ENCODE data around the gene PRKD2. TPM values are rescaled to one million over a fixed set of nuclear protein-coding genes. Genes with fewer than 3 reads are reported as not detected.

The PRKD2 gene
- total RNA-seq, 2 experiments from 2014 or later, result 167 to 177 TPM

- POLR2A ChIA-PET, result no interaction called here
- Mint-ChIP-seq H3K36me3 (ENCODE audit: low read depth) (peaks cover 64% of the 10 kb centered on the region), H3K4me3 (no peak overlapping the region), H3K9me3 (no peaks in the 10 kb centered on the region), H3K27me3 (no peaks in the 10 kb centered on the region), H3K27ac (no peak overlapping the region), H3K4me1 (peaks cover 39% of the 10 kb centered on the region)
- DNase-seq, result no peak
- CTCF ChIA-PET, result no interaction called here
Observed at GRCh38 chr19:46721269-46722003, 4.5 kb upstream of the PRKD2 start.

- ChIA-PET POLR2A (no interaction called here), CTCF (no interaction called here)
- Mint-ChIP-seq H3K9me3 (no peaks in the 10 kb centered on the region), H3K4me1 (peaks cover 39% of the 10 kb centered on the region), H3K36me3 (ENCODE audit: low read depth) (peaks cover 61% of the 10 kb centered on the region), H3K27ac (peak overlapping the region; percentile 5), H3K4me3 (no peak overlapping the region), H3K27me3 (no peaks in the 10 kb centered on the region)
- no peak for DNase-seq
Observed at GRCh38 chr19:46720503-46721239, 3.8 kb upstream of the PRKD2 start.

- Mint-ChIP-seq H3K4me1 (peaks cover 43% of the 10 kb centered on the region), H3K9me3 (no peaks in the 10 kb centered on the region), H3K27me3 (no peaks in the 10 kb centered on the region), H3K4me3 (no peak overlapping the region), H3K36me3 (ENCODE audit: low read depth) (peaks cover 66% of the 10 kb centered on the region), H3K27ac (no peak overlapping the region)
- DNase-seq, result no peak
- CTCF ChIA-PET, result interaction anchor here (0.6 to 1.0 kb wide), 2 partner anchors 9 to 13 kb away, joined by 4 to 6 read pairs; no protein-coding TSS in a partner anchor
- POLR2A ChIA-PET, result no interaction called here
Observed at GRCh38 chr19:46719629-46720502, 3.0 kb upstream of the PRKD2 start.

GRCh38 chr19:46718934-46719622, 2.2 kb upstream of the PRKD2 start:
- no peaks in the 10 kb centered on the region for H3K9me3 Mint-ChIP-seq
- H3K27me3 Mint-ChIP-seq, result no peaks in the 10 kb centered on the region
- H3K27ac Mint-ChIP-seq, result peak overlapping the region; percentile 10
- no peak for DNase-seq
- CTCF ChIA-PET, result interaction anchor here (0.6 to 1.5 kb wide), 4 partner anchors 10 to 15 kb away, joined by 4 to 6 read pairs (median 5); no protein-coding TSS in a partner anchor
- H3K4me1 Mint-ChIP-seq, result peaks cover 43% of the 10 kb centered on the region
- peak overlapping the region; percentile 97 for H3K4me3 Mint-ChIP-seq
- POLR2A ChIA-PET, result interaction anchor here (1.1 to 1.3 kb wide), 4 partner anchors 9 to 118 kb away, joined by 4 to 6 read pairs (median 6); partner anchors contain the start of genes CALM3 and SLC1A5
- H3K36me3 Mint-ChIP-seq (ENCODE audit: low read depth), result peaks cover 62% of the 10 kb centered on the region

GRCh38 chr19:46718157-46718933, 1.4 kb upstream of the PRKD2 start:
- Mint-ChIP-seq H3K36me3 (ENCODE audit: low read depth) (peaks cover 65% of the 10 kb centered on the region), H3K9me3 (no peaks in the 10 kb centered on the region), H3K27ac (peak overlapping the region; percentile 95), H3K4me3 (peak overlapping the region; percentile 97), H3K4me1 (peaks cover 45% of the 10 kb centered on the region), H3K27me3 (no peaks in the 10 kb centered on the region)
- ChIA-PET CTCF (interaction anchor here (0.9 to 1.5 kb wide), 7 partner anchors 10 to 106 kb away, joined by 3 to 11 read pairs (median 5); partner anchors contain the start of gene DACT3), POLR2A (interaction anchor here (0.6 to 1.3 kb wide), 8 partner anchors 10 to 556 kb away, joined by 3 to 6 read pairs (median 4); partner anchors contain the start of genes CALM3, INAFM1 and SLC1A5)
- peak; percentile 80 for DNase-seq

- Mint-ChIP-seq H3K36me3 (ENCODE audit: low read depth) (peaks cover 65% of the 10 kb centered on the region), H3K27ac (peak overlapping the region; percentile 95), H3K9me3 (no peaks in the 10 kb centered on the region), H3K27me3 (no peaks in the 10 kb centered on the region), H3K4me3 (peak overlapping the region; percentile 97), H3K4me1 (peaks cover 44% of the 10 kb centered on the region)
- ChIA-PET POLR2A (interaction anchor here (0.7 to 1.3 kb wide), 7 partner anchors 10 to 557 kb away, joined by 3 to 6 read pairs (median 4); partner anchors contain the start of genes CALM3, INAFM1 and SLC1A5), CTCF (interaction anchor here (0.9 to 1.5 kb wide), 6 partner anchors 11 to 106 kb away, joined by 3 to 11 read pairs (median 5); partner anchors contain the start of gene DACT3)
- no peak for DNase-seq
Observed at GRCh38 chr19:46717716-46718143, 816 bp upstream of the PRKD2 start.

GRCh38 chr19:46716672-46717033, 261 bp downstream of the PRKD2 start:
- peaks cover 65% of the 10 kb centered on the region for H3K36me3 Mint-ChIP-seq (ENCODE audit: low read depth)
- ChIA-PET POLR2A (interaction anchor here (1.0 to 5.1 kb wide), 6 partner anchors 11 to 194 kb away, joined by 3 to 40 read pairs (median 20); partner anchors contain the start of gene CALM3), CTCF (interaction anchor here (1.0 to 5.6 kb wide), 2 partner anchors 13 to 55 kb away, joined by 3 to 50 read pairs; no protein-coding TSS in a partner anchor)

GRCh38 chr19:46715975-46716671, 791 bp downstream of the PRKD2 start:
- H3K9me3 Mint-ChIP-seq, result no peaks in the 10 kb centered on the region
- CTCF ChIA-PET, result interaction anchor here (0.6 to 5.6 kb wide), 6 partner anchors 12 to 528 kb away, joined by 3 to 50 read pairs (median 5); no protein-coding TSS in a partner anchor
- DNase-seq, result peak; percentile 26
- H3K4me1 Mint-ChIP-seq, result peaks cover 40% of the 10 kb centered on the region
- peaks cover 61% of the 10 kb centered on the region for H3K36me3 Mint-ChIP-seq (ENCODE audit: low read depth)
- peak overlapping the region; percentile 97 for H3K4me3 Mint-ChIP-seq
- H3K27me3 Mint-ChIP-seq, result no peaks in the 10 kb centered on the region
- H3K27ac Mint-ChIP-seq, result peak overlapping the region; percentile 95
- POLR2A ChIA-PET, result interaction anchor here (0.8 to 5.1 kb wide), 10 partner anchors 11 to 369 kb away, joined by 3 to 40 read pairs (median 13); partner anchors contain the start of genes CALM3, PPP5C and SLC1A5

More at GRCh38 chr19:46716672-46717033, 261 bp downstream of the PRKD2 start:
- H3K27ac Mint-ChIP-seq, result peak overlapping the region; percentile 95
- H3K4me1 Mint-ChIP-seq, result peaks cover 42% of the 10 kb centered on the region
- H3K9me3 Mint-ChIP-seq, result no peaks in the 10 kb centered on the region
- H3K4me3 Mint-ChIP-seq, result peak overlapping the region; percentile 97
- no peaks in the 10 kb centered on the region for H3K27me3 Mint-ChIP-seq
- no peak for DNase-seq

GRCh38 chr19:46715620-46715974, 1.3 kb downstream of the PRKD2 start:
- CTCF ChIA-PET, result interaction anchor here (0.6 to 5.6 kb wide), 6 partner anchors 12 to 529 kb away, joined by 3 to 50 read pairs (median 5); no protein-coding TSS in a partner anchor
- Mint-ChIP-seq H3K9me3 (no peaks in the 10 kb centered on the region), H3K4me3 (peak overlapping the region; percentile 97), H3K4me1 (peaks cover 41% of the 10 kb centered on the region), H3K27me3 (no peaks in the 10 kb centered on the region), H3K36me3 (ENCODE audit: low read depth) (peaks cover 62% of the 10 kb centered on the region), H3K27ac (peak overlapping the region; percentile 95)
- peak; percentile 23 for DNase-seq
- POLR2A ChIA-PET, result interaction anchor here (0.8 to 5.1 kb wide), 9 partner anchors 11 to 369 kb away, joined by 3 to 40 read pairs (median 14); partner anchors contain the start of genes CALM3, PPP5C and SLC1A5

GRCh38 chr19:46714444-46715106, 2.3 kb downstream of the PRKD2 start:
- ChIA-PET POLR2A (interaction anchor here (0.8 to 5.1 kb wide), 19 partner anchors 9 to 541 kb away, joined by 3 to 40 read pairs (median 5); partner anchors contain the start of genes CALM3, CCDC9, DACT3 and SLC1A5), CTCF (interaction anchor here (0.8 to 5.6 kb wide), 7 partner anchors 11 to 113 kb away, joined by 3 to 50 read pairs (median 5); partner anchors contain the start of gene CALM3)
- DNase-seq, result peak; percentile 78
- Mint-ChIP-seq H3K36me3 (ENCODE audit: low read depth) (peaks cover 61% of the 10 kb centered on the region), H3K27ac (peak overlapping the region; percentile 95), H3K4me3 (peak overlapping the region; percentile 97), H3K27me3 (no peaks in the 10 kb centered on the region), H3K9me3 (no peaks in the 10 kb centered on the region), H3K4me1 (peaks cover 39% of the 10 kb centered on the region)
